Skin epidermis (tissue), 12 donors: ENCODE results near the gene CPNE7.
A peak's percentile ranks its signal among the peaks of the same experiment; 100 is the strongest.
"Not testable (repeated sequence)": the region's sequence is repeated elsewhere in the genome, so short reads cannot be mapped to it uniquely, and the experiment has no call there.

Source experiments
- H3K27ac ChIP-seq, 21 experiments: fragments of 200-600 bp; sonication (generic) in 11 of 21; one replicate each; pipeline ENCODE4 v1.5.0; 2020; ENCODE audit warnings: mild to moderate bottlenecking in 3 of 21, inconsistent platforms in 2 of 21, moderate library complexity in 2 of 21
- H3K4me3 ChIP-seq, 7 experiments: fragments of 200-600 bp; sonication (generic) in 2 of 7; one replicate each; pipeline ENCODE4 v1.5.0; 2020; ENCODE audit warnings: inconsistent platforms in 2 of 7, mild to moderate bottlenecking in 2 of 7, moderate library complexity in 1 of 7

The CPNE7 gene

GRCh38 chr16:89616623-89617022, 41.1 kb downstream of the CPNE7 start:
- peak overlapping the region in 4 of 21 experiments; percentile 17 to 69 (median 48) for H3K27ac ChIP-seq

GRCh38 chr16:89617036-89617435, 41.5 kb downstream of the CPNE7 start:
- H3K4me3 ChIP-seq, result no peak overlapping the region
- peak overlapping the region in 3 of 21 experiments; percentile 43 to 69 (median 52) for H3K27ac ChIP-seq

More at GRCh38 chr16:89616623-89617022, 41.1 kb downstream of the CPNE7 start:
- H3K4me3 ChIP-seq, result no peak overlapping the region

- H3K27ac ChIP-seq, result no peak overlapping the region
Measured at GRCh38 chr16:89618109-89618998, 42.8 kb downstream of the CPNE7 start.

GRCh38 chr16:89619840-89620239, 44.3 kb downstream of the CPNE7 start:
- Histone ChIP-seq H3K4me3 (no peak overlapping the region), H3K27ac (no peak overlapping the region)

More at GRCh38 chr16:89618109-89618998, 42.8 kb downstream of the CPNE7 start:
- H3K4me3 ChIP-seq, result no peak overlapping the region

- Histone ChIP-seq H3K27ac (no peak overlapping the region), H3K4me3 (no peak overlapping the region)
Measured at GRCh38 chr16:89620406-89620841, 44.9 kb downstream of the CPNE7 start.

GRCh38 chr16:89621136-89621697, 45.7 kb downstream of the CPNE7 start:
- H3K4me3 ChIP-seq, result no peak overlapping the region

GRCh38 chr16:89621698-89622409, 46.3 kb downstream of the CPNE7 start:
- Histone ChIP-seq H3K4me3 (no peak overlapping the region), H3K27ac (no peak overlapping the region)

More at GRCh38 chr16:89621136-89621697, 45.7 kb downstream of the CPNE7 start:
- no peak overlapping the region for H3K27ac ChIP-seq

- peak overlapping the region in 5 of 21 experiments; percentile 5 to 43 (median 15) for H3K27ac ChIP-seq
Measured at GRCh38 chr16:89623511-89624261, 48.1 kb downstream of the CPNE7 start.

GRCh38 chr16:89624777-89625761, 49.5 kb downstream of the CPNE7 start:
- H3K27ac ChIP-seq, result no peak overlapping the region
- no peak overlapping the region for H3K4me3 ChIP-seq

More at GRCh38 chr16:89623511-89624261, 48.1 kb downstream of the CPNE7 start:
- H3K4me3 ChIP-seq, result no peak overlapping the region

- Histone ChIP-seq H3K27ac (no peak overlapping the region), H3K4me3 (no peak overlapping the region)
Measured at GRCh38 chr16:89629827-89630610, 54.5 kb downstream of the CPNE7 start.

GRCh38 chr16:89633064-89633631, 57.6 kb downstream of the CPNE7 start:
- Histone ChIP-seq H3K4me3 (no peak overlapping the region), H3K27ac (peak overlapping the region in 1 of 21 experiments; percentile 17)

GRCh38 chr16:89634463-89635385, 59.2 kb downstream of the CPNE7 start:
- H3K27ac ChIP-seq, result not testable (repeated sequence)

GRCh38 chr16:89636663-89637062, 61.1 kb downstream of the CPNE7 start:
- H3K27ac ChIP-seq, result no peak overlapping the region
- H3K4me3 ChIP-seq, result no peak overlapping the region

More at GRCh38 chr16:89634463-89635385, 59.2 kb downstream of the CPNE7 start:
- not testable (repeated sequence) for H3K4me3 ChIP-seq

GRCh38 chr16:89637379-89637778, 61.8 kb downstream of the CPNE7 start:
- H3K4me3 ChIP-seq, result no peak overlapping the region
- H3K27ac ChIP-seq, result no peak overlapping the region

GRCh38 chr16:89638455-89638854, 62.9 kb downstream of the CPNE7 start:
- H3K27ac ChIP-seq, result no peak overlapping the region
- H3K4me3 ChIP-seq, result no peak overlapping the region

- no peak overlapping the region for H3K27ac ChIP-seq
- H3K4me3 ChIP-seq, result no peak overlapping the region
Measured at GRCh38 chr16:89639385-89639784, 63.8 kb downstream of the CPNE7 start.
